HG02870 (cell line): ENCODE results near the gene RAP1GAP2.
A peak's percentile ranks its signal among the peaks of the same experiment; 100 is the strongest.
"Not testable (repeated sequence)": the region's sequence is repeated elsewhere in the genome, so short reads cannot be mapped to it uniquely, and the experiment has no call there.

ENCODE experiments used
- ATAC-seq: cut with Tn5 transposase; IDR thresholded peaks from one replicate; pipeline ENCODE4 v1.9.1; 2021; ENCODE audit warnings: mild to moderate bottlenecking, moderate library complexity; ENCODE audit not compliant: unreplicated experiment

The RAP1GAP2 gene

DNA sequence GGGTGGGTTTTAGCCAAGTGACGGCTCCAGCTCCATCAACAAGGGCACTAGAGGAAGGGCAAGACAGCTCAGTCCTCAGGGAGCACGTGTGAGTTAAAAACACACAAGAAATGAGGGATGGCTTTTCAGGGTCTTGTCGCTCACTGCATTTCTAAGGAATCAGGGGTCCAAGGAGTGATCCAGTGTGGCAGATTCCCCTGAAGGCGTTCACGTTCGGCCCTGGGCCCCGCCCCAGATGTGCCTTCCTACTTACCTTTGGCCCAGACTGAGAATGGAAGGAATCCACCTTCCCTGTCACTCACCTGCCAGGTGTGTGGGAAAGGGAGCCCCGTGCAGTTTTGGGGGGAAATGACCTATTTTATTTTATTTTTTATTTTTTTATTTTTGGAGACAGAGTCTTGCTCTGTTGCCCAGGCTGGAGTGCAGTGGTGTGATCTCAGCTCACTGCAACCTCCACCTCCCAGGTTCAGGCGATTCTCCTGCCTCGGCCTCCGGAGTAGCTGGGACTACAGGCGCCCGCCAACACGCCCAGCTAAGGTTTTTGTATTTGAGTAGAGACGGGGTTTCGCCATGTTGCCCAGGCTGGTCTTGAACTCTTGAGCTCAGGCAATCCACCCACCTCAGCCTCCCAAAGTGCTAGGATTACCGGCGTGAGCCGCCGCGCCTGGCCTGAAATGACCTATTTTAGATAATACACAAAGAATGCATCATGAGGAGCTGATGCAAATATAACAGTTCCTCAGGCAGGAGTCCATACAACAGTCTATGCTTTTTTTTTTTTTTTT lies 195.3 kb downstream of the RAP1GAP2 start:
- not testable (repeated sequence) for ATAC-seq

DNA sequence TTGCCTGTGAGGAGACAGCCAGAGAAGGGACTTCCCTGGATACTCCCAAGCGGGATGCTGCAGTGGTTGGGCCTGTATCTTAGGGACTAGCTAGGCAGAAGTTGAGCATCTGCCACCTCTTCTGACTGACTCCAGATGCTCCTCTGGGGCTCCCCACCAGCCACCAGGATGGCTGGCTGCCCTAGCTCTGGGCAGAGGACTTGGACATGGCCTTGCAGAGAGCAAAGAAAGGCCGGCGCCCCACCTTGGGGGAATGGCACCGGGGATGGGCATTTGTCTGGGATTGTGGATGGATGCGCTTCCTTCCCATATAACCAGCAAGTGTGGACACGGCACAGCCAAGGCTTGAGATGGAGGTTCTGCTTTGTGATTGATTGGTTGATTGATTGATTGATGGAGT lies 198.2 kb downstream of the RAP1GAP2 start:
- no peak for ATAC-seq

DNA sequence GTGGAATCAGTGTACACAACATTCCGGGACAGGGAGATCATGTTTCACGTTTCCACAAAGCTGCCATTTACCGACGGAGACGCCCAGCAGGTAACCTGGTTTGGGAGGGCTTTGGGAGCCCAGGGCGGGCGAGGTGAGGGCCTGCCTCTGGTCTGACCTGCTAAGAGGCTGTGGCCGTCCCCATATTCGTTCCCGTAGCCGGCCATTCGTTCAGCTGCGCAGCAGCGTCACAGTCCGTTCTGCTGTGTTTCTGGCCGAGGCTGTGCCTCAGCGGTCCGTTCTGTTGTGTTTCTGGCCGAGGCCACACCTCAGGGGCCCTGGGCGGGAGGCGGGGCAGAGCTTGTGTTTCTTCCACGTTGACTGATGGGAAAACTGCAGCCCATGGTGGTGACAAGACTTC lies 199.1 kb downstream of the RAP1GAP2 start:
- ATAC-seq: no peak

DNA sequence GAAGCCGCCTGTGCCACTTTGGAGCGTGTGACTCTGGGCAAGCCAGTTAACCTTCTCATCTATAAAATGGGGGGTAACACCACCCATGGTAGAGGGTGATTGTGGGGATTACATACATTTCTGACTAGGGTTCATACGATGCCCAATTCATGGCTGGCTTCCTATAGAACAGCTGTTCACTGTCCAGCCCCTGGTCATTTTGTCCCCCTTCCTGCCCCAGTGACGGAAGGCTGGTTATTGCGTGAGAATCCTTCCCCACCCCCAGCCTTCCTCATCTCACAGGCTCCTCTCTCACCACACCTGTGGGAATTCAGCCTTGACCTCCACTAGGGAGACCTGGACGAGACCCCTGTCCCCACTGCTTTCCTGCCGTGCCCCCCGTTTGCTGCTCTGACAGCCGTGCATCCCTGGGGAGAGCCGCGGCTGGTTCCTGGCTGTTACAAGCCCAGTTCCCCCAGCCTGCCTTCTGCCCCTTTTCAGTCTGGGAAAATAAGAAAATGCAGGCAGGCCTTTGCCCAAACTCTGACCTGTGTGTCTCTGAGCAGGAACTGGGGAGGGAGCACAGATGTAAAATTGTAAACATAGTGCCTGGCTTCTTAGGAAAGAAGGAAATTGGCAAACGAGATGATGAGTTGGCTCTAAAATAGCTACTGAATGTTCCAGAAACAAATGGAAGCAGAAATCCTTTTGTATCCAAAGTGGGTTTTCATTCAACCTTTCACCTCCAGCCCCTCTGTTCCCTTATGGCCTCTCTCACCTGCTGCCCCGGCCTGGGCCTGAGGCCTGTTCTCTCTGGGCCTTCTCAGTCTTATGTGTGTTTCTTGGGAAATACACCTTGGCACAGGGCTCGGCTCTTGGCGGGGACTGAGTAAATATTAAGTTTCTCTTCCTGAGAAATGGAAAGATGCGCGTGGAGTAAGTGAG lies 199.9 kb downstream of the RAP1GAP2 start:
- ATAC-seq: no peak

GRCh38 chr17:2996810-2997670 lies 200.8 kb downstream of the RAP1GAP2 start:
- ATAC-seq: no peak

GRCh38 chr17:2998469-2998901 lies 202.2 kb downstream of the RAP1GAP2 start:
- ATAC-seq: not testable (repeated sequence)

GRCh38 chr17:3002538-3003295 lies 206.5 kb downstream of the RAP1GAP2 start:
- ATAC-seq: peak; percentile 77

DNA sequence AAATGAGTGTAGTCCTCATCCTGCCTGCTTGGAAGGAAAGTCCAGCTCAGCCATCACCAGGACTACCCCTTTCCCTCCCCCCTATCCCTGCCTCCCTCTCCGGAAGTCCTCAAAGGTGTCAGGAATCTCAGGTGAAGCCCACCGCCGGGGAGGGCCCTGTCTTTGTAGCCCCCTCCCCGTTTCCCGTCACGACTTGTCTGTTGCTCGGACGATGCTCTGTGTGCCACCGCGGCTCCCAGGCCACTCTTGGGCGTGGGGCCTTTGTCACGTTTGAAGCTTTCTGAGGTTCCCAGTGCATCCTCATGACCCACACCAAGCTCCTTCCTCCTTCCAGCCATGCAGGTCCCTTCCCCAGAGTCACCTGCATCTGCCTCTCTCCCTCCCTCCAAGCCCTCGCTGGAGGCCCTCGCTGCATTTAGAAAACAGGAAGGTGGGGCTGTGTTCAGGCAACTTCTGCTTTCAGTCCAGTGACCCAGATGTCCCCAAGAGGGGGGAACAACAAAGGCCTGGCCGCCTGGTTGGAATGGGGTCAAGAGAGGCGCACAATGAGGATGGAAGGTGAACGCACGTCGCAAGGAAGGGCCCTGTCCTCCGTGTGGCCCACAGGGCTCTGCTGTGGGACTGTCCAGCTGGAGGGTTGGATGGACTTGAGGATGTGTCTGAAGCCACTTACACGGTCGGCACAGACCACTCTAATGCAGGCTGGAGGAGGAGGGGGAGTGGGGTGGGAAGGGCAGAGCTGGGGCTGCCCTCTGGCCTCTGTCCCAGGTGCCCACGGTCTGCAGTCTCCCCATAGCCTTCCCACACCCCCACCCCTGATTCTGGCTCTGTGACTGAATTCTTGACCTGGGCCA lies 207.3 kb downstream of the RAP1GAP2 start:
- ATAC-seq: no peak

- ATAC-seq: no peak
Observed at GRCh38 chr17:3004150-3004801, 208.0 kb downstream of the RAP1GAP2 start.

DNA sequence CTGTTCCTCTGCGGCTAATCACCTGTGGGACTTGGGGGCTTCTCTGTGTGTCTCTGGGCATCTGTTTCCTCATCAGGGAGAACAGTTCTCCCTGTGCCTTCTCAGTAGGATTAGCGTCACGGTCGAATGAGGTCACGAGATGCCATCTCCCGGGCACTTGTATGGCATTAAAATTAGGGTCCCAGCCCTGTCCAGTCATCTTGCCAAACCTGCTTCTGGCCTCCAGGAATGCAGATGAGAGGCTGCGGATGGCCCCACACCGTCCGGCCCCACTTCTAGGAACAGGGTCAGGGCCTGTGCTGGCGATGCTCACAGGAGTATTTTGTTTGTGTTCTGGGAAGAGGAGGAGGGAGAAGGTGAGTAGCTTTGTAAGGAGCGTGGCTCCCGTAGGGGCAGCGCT lies 208.7 kb downstream of the RAP1GAP2 start:
- no peak for ATAC-seq

GRCh38 chr17:3005696-3006095 lies 209.5 kb downstream of the RAP1GAP2 start:
- ATAC-seq: no peak

DNA sequence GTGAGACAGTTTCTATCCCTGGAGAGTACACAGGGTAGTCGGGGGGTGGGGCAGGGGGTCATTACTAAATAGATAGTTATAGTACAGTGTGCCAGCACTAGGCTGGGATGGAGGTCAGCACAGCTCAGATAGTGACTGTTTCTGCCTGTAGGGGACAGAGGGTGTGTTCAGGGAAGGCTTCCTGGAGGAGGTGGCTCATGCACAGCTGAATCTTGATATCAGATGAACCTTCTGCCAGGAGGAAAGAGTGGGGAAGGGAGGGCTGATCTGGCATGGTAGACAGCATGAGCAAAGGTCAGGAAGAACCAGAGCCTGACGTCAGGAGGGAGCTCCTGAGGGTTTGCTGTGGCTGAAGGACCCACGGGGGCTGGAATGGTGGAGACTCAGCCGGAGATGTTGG lies 210.6 kb downstream of the RAP1GAP2 start:
- ATAC-seq: no peak

DNA sequence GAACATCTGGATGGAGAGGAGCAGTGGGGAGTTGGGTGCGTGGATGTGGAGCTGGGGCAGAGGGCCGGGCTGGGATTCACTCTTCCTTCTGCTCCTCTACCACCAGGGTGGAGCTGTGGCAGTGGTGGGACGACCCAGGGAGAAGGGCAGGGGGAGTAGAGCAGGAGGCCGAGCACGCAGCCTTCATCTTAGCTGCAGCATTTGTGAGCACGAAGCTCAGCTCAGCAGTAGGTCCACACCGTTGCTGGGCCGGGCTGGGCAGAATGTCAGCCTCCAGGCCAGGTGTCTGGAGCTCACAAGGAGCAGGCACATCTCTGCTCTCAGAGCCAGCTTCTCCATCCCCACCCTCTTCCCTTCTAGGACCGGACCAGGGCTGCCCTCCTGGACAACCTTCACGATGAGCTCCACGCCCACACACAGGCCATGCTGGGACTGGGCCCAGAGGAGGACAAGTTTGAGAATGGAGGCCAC lies 211.4 kb downstream of the RAP1GAP2 start:
- ATAC-seq: no peak

DNA sequence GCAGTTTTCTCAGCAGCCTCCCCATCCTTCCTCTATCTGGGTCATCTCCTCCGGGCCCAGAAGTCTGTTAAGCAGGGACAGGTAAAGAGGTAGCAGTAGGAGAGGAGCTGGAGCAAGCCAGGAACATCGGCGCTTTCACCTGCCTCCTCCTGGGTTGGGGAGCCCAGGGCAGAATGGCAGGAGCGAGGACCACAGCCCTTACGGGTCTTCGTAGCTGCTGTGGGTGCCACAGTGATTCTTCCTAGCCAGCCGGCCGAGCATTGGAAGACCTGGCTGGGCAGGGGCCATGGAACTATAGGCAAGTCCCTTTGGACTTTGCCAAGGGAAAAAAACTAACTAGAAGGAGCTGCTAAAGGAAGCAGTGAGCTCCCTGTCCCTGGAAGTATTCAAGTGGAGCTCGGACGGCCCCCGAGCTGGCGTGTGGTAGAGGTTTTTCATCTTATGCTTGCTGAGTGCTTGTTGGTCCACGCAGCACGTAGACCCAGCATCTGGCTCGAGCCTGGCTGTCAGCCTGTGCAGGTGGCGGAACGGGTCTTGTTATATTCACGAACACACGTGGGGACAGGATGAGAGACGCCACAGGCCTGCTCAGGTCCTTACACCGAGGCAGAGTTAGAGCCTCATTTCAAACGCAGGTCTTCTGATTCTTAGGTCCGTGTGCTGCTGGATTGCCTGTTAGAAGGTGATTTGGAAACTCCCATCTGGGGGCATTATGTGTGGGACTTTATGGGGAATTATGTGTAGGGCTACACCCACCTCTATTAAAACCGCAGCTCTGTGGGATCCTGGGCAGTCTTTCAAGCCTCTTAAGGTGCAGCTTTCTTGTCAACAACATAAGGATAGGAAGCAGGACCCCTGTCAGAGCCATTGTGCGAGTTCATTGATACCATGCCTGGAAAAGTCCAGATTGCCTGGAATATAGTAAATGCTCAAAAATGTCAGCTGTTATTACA lies 212.4 kb downstream of the RAP1GAP2 start:
- ATAC-seq: no peak

DNA sequence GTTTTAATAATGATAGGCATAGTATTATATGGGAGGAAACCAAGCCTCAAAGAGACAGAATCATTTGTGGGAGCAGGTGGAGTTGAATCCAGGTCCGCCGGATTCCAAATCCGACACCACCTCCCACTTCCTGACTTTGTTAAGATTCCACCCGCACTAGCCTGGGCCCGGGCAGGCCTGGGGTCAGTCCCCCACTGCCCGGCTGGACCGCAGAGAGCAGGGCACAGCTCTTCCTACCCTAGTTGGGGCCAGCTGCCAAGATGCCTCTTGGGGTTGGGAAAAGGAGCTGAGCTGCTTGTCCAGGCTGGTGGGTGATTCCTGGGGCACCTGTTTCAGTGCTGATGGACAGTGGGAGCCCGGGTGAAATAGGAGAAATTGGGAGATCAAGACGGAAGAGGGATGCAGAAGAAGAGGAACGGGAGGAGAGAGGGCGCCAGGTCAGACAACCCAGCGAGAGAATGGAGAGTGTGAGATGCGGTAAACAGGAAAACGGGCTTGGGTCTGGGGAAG lies 213.2 kb downstream of the RAP1GAP2 start:
- no peak for ATAC-seq

DNA sequence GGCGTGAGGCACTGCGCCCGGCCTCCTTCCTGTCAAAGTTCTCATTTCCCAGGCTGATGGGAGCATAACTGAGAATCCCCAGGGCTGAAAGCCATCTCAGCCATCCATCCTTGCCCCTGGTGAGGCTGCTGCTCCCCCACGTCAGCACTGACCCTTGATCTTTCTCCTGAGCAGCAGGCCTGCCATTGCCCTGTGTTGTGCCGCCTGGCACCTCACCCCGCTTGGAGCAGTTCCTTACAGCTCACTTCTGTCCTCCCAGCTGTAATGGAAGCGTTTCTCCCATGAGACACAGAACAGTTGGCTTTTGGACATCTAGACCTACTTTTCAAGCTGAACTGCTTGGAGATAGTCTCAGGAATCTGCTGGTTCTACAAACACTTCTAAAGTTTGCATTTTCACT lies 215.7 kb downstream of the RAP1GAP2 start:
- no peak for ATAC-seq

DNA sequence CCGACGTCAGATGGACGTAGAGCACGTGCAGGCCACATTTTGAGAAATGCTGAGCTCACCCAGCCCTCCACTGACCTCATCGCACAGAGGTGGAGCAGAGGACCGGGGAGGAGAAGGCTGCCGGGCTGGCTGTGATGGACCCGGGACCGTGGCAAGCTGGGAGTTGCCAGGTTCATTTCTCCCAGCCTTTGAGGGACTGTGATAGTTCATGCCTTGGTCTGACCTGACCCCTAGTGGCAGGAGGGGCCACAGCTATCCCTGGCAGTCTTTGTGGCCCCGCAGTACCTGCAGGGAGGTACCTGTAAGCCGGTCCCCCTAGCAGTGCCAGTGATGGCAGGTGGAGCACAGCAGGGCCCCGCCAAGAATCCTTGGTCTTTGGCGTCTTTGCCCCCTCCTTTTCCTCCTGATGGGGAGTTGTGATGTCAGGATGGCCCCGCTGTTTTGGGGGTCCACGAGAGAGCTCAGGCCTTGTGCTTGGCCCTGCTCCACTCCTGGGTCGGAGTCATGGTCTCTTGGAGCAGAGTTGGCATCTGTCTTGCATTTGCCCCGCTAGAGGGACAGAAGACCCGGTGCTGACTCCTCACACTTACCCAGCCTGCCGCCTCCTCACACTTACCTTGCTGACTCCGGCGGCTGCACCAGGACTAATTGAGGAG lies 216.8 kb downstream of the RAP1GAP2 start:
- no peak for ATAC-seq
